GM18867 (cell line): ENCODE results near the gene LLCFC1.

ENCODE experiments used
- ATAC-seq: cut with Tn5 transposase; IDR thresholded peaks from one replicate; pipeline ENCODE4 v1.9.1; 2021; ENCODE audit warnings: mild to moderate bottlenecking, moderate library complexity; ENCODE audit not compliant: unreplicated experiment

Gene LLCFC1

DNA sequence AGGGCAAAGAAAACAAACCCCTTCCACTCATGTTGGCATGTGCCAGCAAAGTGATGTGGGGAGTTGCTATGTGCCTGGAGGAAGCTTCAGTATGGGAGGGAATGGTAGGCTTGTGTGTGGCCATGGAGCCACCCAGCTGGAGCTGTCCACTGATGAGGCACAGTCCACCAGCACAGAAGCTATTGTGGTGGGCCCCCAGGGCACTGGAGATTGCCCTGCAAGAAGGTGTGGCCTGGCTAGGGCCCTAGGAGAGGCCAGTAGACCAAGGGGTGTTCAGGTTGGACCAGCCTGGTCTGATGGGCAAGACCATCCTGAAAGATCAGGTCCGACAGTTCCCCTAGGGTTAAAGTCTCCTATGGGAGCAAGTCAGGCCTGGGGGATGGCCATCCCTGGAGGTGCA is 45.0 kb downstream of the LLCFC1 start:
- no peak for ATAC-seq
